ENCODE measurements around the gene SH3PXD2A.
A peak's percentile ranks its signal among the peaks of the same experiment; 100 is the strongest.

Gene SH3PXD2A

GRCh38 chr10:103685880-103686669 lies 169.3 kb downstream of the SH3PXD2A start:
- Histone ChIP-seq H3K9ac (ENCODE audit: low read depth, low read length) (no peak overlapping the region), H3K4me1 (ENCODE audit: insufficient read depth, low read length) (no peaks in the 10 kb centered on the region), H3K79me2 (ENCODE audit: insufficient read depth, low read length) (no peaks in the 10 kb centered on the region), H3K36me3 (ENCODE audit: insufficient read depth, low read length) (no peaks in the 10 kb centered on the region), H3K27me3 (ENCODE audit: insufficient read depth, low read length, poor library complexity) (peaks cover 7% of the 10 kb centered on the region), H3K27ac (ENCODE audit: low read length) (no peak overlapping the region), H3K4me3 (ENCODE audit: low read depth in 1 of 2, low read length in 2 of 2) (no peak overlapping the region), H2AFZ (ENCODE audit: low read depth, low read length) (peak overlapping the region; percentile 37; the same call in 1 of the 2 replicates), H3K4me2 (ENCODE audit: insufficient read depth, low read length) (no peak overlapping the region), H3K9me3 (ENCODE audit: insufficient read depth, low read length, severe bottlenecking) (no peaks in the 10 kb centered on the region), H4K20me1 (ENCODE audit: insufficient read depth, low read length) (no peaks in the 10 kb centered on the region)
- ATAC-seq (ENCODE audit: insufficient read depth, low read depth) (peak; percentile 95), DNase-seq (peak; percentile 76)
- TF ChIP-seq CTCF (IDR thresholded peaks at IDR 0.05; ENCODE audit: borderline replicate concordance, extremely low read depth, low read length, poor library complexity, severe bottlenecking) (peak; percentile 93), EZH2 (IDR thresholded peaks at IDR 0.05; ENCODE audit: borderline replicate concordance, low read depth, low read length, severe bottlenecking) (no peak)

- Histone ChIP-seq H3K36me3 (ENCODE audit: insufficient read depth, low read length) (no peaks in the 10 kb centered on the region), H3K79me2 (ENCODE audit: insufficient read depth, low read length) (no peaks in the 10 kb centered on the region), H3K9ac (ENCODE audit: low read depth, low read length) (no peak overlapping the region), H3K4me2 (ENCODE audit: insufficient read depth, low read length) (no peak overlapping the region), H2AFZ (ENCODE audit: low read depth, low read length) (no peak overlapping the region), H3K27ac (ENCODE audit: low read length) (no peak overlapping the region), H4K20me1 (ENCODE audit: insufficient read depth, low read length) (no peaks in the 10 kb centered on the region), H3K27me3 (ENCODE audit: insufficient read depth, low read length, poor library complexity) (peaks cover 3% of the 10 kb centered on the region), H3K4me3 (ENCODE audit: low read depth in 1 of 2, low read length in 2 of 2) (no peak overlapping the region), H3K9me3 (ENCODE audit: insufficient read depth, low read length, severe bottlenecking) (no peaks in the 10 kb centered on the region), H3K4me1 (ENCODE audit: insufficient read depth, low read length) (no peaks in the 10 kb centered on the region)
- DNase-seq (no peak), ATAC-seq (ENCODE audit: insufficient read depth, low read depth) (no peak)
- TF ChIP-seq EZH2 (IDR thresholded peaks at IDR 0.05; ENCODE audit: borderline replicate concordance, low read depth, low read length, severe bottlenecking) = no peak
- TF ChIP-seq CTCF (IDR thresholded peaks at IDR 0.05; ENCODE audit: borderline replicate concordance, extremely low read depth, low read length, poor library complexity, severe bottlenecking) = no peak
Measured at GRCh38 chr10:103683851-103684250, 171.5 kb downstream of the SH3PXD2A start.

DNA sequence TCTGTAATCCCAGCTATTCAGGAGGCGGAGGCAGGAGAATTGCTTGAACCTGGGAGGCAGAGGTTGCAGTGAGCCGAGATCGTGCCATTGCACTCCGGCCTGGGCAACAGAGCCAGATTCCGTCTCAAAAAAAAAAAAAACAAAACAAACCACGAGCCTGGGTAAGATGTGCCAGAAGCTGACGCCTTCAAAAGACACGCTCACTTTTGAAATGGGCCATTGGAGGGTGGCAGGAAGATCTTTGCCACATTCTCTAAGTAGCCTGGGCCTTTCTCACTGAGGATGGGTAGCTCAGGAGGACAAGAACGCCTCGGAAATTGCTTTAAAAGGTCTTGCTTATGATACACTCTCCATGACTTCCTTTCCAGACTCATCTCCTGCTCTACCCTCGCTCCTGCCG lies 172.7 kb downstream of the SH3PXD2A start:
- ATAC-seq (ENCODE audit: insufficient read depth, low read depth) = no peak
- no peak overlapping the region for H3K4me3 ChIP-seq (ENCODE audit: low read depth in 1 of 2, low read length in 2 of 2)

More for the DNA sequence above, 172.7 kb downstream of the SH3PXD2A start:
- Histone ChIP-seq H3K27ac (ENCODE audit: low read length) (no peak overlapping the region), H3K9me3 (ENCODE audit: insufficient read depth, low read length, severe bottlenecking) (no peaks in the 10 kb centered on the region), H2AFZ (ENCODE audit: low read depth, low read length) (no peak overlapping the region), H3K79me2 (ENCODE audit: insufficient read depth, low read length) (no peaks in the 10 kb centered on the region), H3K4me2 (ENCODE audit: insufficient read depth, low read length) (no peak overlapping the region), H3K9ac (ENCODE audit: low read depth, low read length) (no peak overlapping the region), H3K36me3 (ENCODE audit: insufficient read depth, low read length) (no peaks in the 10 kb centered on the region), H3K27me3 (ENCODE audit: insufficient read depth, low read length, poor library complexity) (no peaks in the 10 kb centered on the region), H3K4me1 (ENCODE audit: insufficient read depth, low read length) (no peaks in the 10 kb centered on the region), H4K20me1 (ENCODE audit: insufficient read depth, low read length) (no peaks in the 10 kb centered on the region)
- no peak for DNase-seq
- TF ChIP-seq EZH2 (IDR thresholded peaks at IDR 0.05; ENCODE audit: borderline replicate concordance, low read depth, low read length, severe bottlenecking) = no peak
- no peak for TF ChIP-seq CTCF (IDR thresholded peaks at IDR 0.05; ENCODE audit: borderline replicate concordance, extremely low read depth, low read length, poor library complexity, severe bottlenecking)

Data from DND-41 (cell line).